Trophoblast cell (in vitro differentiated cells and primary cell): ENCODE results near the gene MYBBP1A.

ENCODE experiments used
- DNase-seq, 2 donors: peaks; one replicate each; pipeline ENCODE4 v3.0.0-alpha.2; 2016
- H2AFZ ChIP-seq: 2 replicates; pipeline ENCODE4 v1.6.1; 2013; ENCODE audit warnings: low read length, moderate library complexity, mild to moderate bottlenecking; ENCODE audit not compliant: insufficient read depth, poor library complexity
- H2AK5ac ChIP-seq: 2 replicates; pipeline ENCODE4 v1.6.1; 2013; ENCODE audit warnings: mild to moderate bottlenecking, low read length
- H2BK120ac ChIP-seq: 2 replicates; pipeline ENCODE4 v1.6.1; 2013; ENCODE audit warnings: low read length, mild to moderate bottlenecking, moderate library complexity; ENCODE audit not compliant: insufficient read depth, poor library complexity
- H2BK12ac ChIP-seq: 2 replicates; pipeline ENCODE4 v1.6.1; 2013; ENCODE audit warnings: mild to moderate bottlenecking, low read length, moderate library complexity
- H2BK5ac ChIP-seq: 2 replicates; pipeline ENCODE4 v1.6.1; 2013; ENCODE audit warnings: low read length, low read depth, moderate library complexity, mild to moderate bottlenecking; ENCODE audit not compliant: poor library complexity
- H3K14ac ChIP-seq: 2 replicates; pipeline ENCODE4 v1.6.1; 2013; ENCODE audit warnings: mild to moderate bottlenecking, low read length
- H3K18ac ChIP-seq: 2 replicates; pipeline ENCODE4 v1.6.1; 2013; ENCODE audit warnings: mild to moderate bottlenecking, low read length
- H3K23ac ChIP-seq: 2 replicates; pipeline ENCODE4 v1.6.1; 2013; ENCODE audit warnings: low read length
- H3K27ac ChIP-seq: 2 replicates; pipeline ENCODE4 v1.5.1; 2013; ENCODE audit warnings: low read depth, mild to moderate bottlenecking, inconsistent platforms, low read length, moderate library complexity
- H3K27me3 ChIP-seq: 2 replicates; pipeline ENCODE4 v1.6.1; 2013; ENCODE audit warnings: inconsistent platforms, mild to moderate bottlenecking, low read length, moderate library complexity; ENCODE audit not compliant: insufficient read depth
- H3K36me3 ChIP-seq, 2 experiments: 1 replicate in 1 of 2; 2 replicates in 1 of 2; pipeline ENCODE4 v1.6.1; 2013; ENCODE audit warnings: low read length in 2 of 2, mild to moderate bottlenecking in 2 of 2, moderate library complexity in 1 of 2; ENCODE audit not compliant: insufficient read depth in 2 of 2, control insufficient read depth in 1 of 2
- H3K4ac ChIP-seq: 2 replicates; pipeline ENCODE4 v1.6.1; 2013; ENCODE audit warnings: low read depth, mild to moderate bottlenecking, low read length, moderate library complexity
- H3K4me1 ChIP-seq, 2 experiments: 1 replicate in 1 of 2; 2 replicates in 1 of 2; pipeline ENCODE4 v1.6.1; 2013; ENCODE audit warnings: low read length in 2 of 2, mild to moderate bottlenecking in 2 of 2, moderate library complexity in 1 of 2; ENCODE audit not compliant: insufficient read depth in 2 of 2, control insufficient read depth in 1 of 2
- H3K4me2 ChIP-seq: 2 replicates; pipeline ENCODE4 v1.6.1; 2013; ENCODE audit warnings: inconsistent platforms, mild to moderate bottlenecking, low read length, moderate library complexity
- H3K4me3 ChIP-seq: 2 replicates; pipeline ENCODE4 v1.5.1; 2013; ENCODE audit warnings: mild to moderate bottlenecking, low read depth, low read length, inconsistent platforms
- H3K79me1 ChIP-seq: one replicate; pipeline ENCODE4 v1.6.1; 2013; ENCODE audit warnings: low read length
- H3K79me2 ChIP-seq: 2 replicates; pipeline ENCODE4 v1.6.1; 2013; ENCODE audit warnings: low read length, mild to moderate bottlenecking; ENCODE audit not compliant: control insufficient read depth, insufficient read depth, poor library complexity
- H3K9ac ChIP-seq: 2 replicates; pipeline ENCODE4 v1.6.1; 2013; ENCODE audit warnings: mild to moderate bottlenecking, low read length
- H3K9me3 ChIP-seq: 2 replicates; pipeline ENCODE4 v1.6.1; 2013; ENCODE audit warnings: low read depth, mild to moderate bottlenecking, control low read depth, inconsistent platforms, low read length; ENCODE audit not compliant: insufficient read depth
- H4K12ac ChIP-seq: 2 replicates; pipeline ENCODE4 v1.6.1; 2013; ENCODE audit warnings: low read depth, mild to moderate bottlenecking, low read length, moderate library complexity
- H4K8ac ChIP-seq: 2 replicates; pipeline ENCODE4 v1.6.1; 2013; ENCODE audit warnings: low read depth, mild to moderate bottlenecking, low read length, moderate library complexity
- H4K91ac ChIP-seq: one replicate; pipeline ENCODE4 v1.6.1; 2013; ENCODE audit warnings: low read depth, mild to moderate bottlenecking, low read length, moderate library complexity
- WGBS: extraction: QIAGEN DNeasy Blood & Tissue Kit; methylation state at CpG from one replicate; pipeline ENCODE4 v1.1.7; 2013; ENCODE audit warnings: missing lambda C conversion rate; ENCODE audit not compliant: insufficient read length, insufficient coverage; ENCODE audit errors: extremely low coverage; 5-methylcytosine and 5-hydroxymethylcytosine counted together

Gene MYBBP1A

DNA sequence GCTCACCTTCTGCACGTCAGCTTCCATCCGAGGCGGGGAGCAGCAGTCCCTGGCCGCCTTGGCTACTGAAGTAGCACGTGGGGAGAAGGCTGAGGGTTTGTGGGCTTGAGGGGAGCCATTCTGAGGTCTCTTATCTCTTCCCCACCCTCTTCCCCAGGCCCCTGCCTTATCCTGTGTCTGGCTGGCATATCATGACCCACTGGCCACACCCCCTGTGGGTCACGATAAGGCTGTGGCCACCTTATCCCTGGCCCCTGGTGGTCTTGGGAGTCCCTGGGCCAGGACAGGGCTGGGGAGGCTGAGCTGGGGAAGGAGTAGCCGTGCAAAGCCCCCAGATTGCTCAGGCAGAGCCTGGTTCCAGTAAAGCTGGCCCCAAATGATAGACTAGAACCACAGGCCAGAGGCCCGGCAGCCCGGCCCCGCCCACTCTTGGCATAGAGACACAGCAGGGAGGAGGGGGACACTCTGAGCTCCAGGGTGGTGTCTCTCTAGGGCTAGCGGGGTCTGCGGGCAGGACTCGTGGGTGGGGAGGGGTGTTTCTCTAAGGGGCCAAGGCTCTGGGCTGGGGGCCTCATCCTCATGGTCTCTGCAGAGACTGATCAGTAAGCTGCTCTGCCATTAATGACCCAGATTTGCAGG lies 48.9 kb downstream of the MYBBP1A start:
- no peak overlapping the region for H4K12ac ChIP-seq
- H2BK5ac ChIP-seq: peak overlapping the region; percentile 41
- peaks cover 73 to 86% of the 10 kb centered on the region in 2 experiments for H3K4me1 ChIP-seq
- H4K91ac ChIP-seq: peak overlapping the region; percentile 97
- peaks cover 34 to 55% of the 10 kb centered on the region in 2 experiments for H3K36me3 ChIP-seq
- no CpG with 5 or more reads among the region's 13 CpGs for WGBS
- H3K79me1 ChIP-seq: peaks cover 40% of the 10 kb centered on the region
- no peak for DNase-seq
- peak overlapping the region; percentile 89 for H3K27ac ChIP-seq
- peak overlapping the region; percentile 93 for H3K14ac ChIP-seq
- H3K4ac ChIP-seq: peak overlapping the region; percentile 93
- H3K9me3 ChIP-seq: no peaks in the 10 kb centered on the region
- H3K18ac ChIP-seq: peak overlapping the region; percentile 92
- peak overlapping the region; percentile 89 for H2BK120ac ChIP-seq
- H3K79me2 ChIP-seq: peaks cover 56% of the 10 kb centered on the region
- H4K8ac ChIP-seq: peak overlapping the region; percentile 75
- H3K4me2 ChIP-seq: no peak overlapping the region
- H3K27me3 ChIP-seq: no peaks in the 10 kb centered on the region
- H3K4me3 ChIP-seq: no peak overlapping the region
- peak overlapping the region; percentile 73 for H2BK12ac ChIP-seq
- H2AK5ac ChIP-seq: peak overlapping the region; percentile 66
- H3K23ac ChIP-seq: no peak overlapping the region
- no peak overlapping the region for H3K9ac ChIP-seq
- H2AFZ ChIP-seq: peak overlapping the region; percentile 21

DNA sequence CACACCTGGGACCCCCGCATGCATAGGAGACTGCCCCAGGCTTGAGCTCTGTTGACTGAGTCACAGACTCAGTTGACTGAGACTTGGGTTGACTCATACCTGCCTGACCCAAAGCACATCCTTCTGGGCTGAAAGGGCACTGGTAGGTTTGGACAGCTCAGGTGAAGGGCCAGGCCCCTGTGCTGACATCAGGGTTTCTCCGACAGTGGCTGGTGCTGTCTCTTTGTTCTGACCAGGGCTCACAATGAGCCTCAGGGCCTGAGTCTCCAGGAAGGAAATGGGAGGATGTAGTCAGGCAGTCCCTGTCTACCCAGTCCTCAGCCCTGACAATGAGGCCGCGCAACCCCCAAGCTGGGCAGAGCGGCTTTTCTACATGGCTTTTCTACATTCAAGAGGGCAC lies 50.0 kb downstream of the MYBBP1A start:
- peak overlapping the region; percentile 91 for H3K27ac ChIP-seq
- no peak overlapping the region for H4K12ac ChIP-seq
- no peak overlapping the region for H3K23ac ChIP-seq
- peak overlapping the region; percentile 3 for H3K4me2 ChIP-seq
- peak overlapping the region; percentile 66 for H2AK5ac ChIP-seq
- peaks cover 72 to 86% of the 10 kb centered on the region in 2 experiments for H3K4me1 ChIP-seq
- peak overlapping the region; percentile 93 for H3K14ac ChIP-seq
- peak; percentile 71 for DNase-seq
- peaks cover 49% of the 10 kb centered on the region for H3K79me1 ChIP-seq
- H3K36me3 ChIP-seq: peaks cover 29 to 46% of the 10 kb centered on the region in 2 experiments
- peak overlapping the region; percentile 21 for H2AFZ ChIP-seq
- peak overlapping the region; percentile 85 for H2BK5ac ChIP-seq
- no peaks in the 10 kb centered on the region for H3K9me3 ChIP-seq
- WGBS: no CpG with 5 or more reads among the region's 5 CpGs
- peak overlapping the region; percentile 63 for H2BK12ac ChIP-seq
- peak overlapping the region; percentile 97 for H4K91ac ChIP-seq
- no peak overlapping the region for H3K4me3 ChIP-seq
- peak overlapping the region; percentile 93 for H3K4ac ChIP-seq
- H3K79me2 ChIP-seq: peaks cover 67% of the 10 kb centered on the region
- H4K8ac ChIP-seq: peak overlapping the region; percentile 75
- H3K18ac ChIP-seq: peak overlapping the region; percentile 92
- no peak overlapping the region for H3K9ac ChIP-seq
- H2BK120ac ChIP-seq: peak overlapping the region; percentile 89
- H3K27me3 ChIP-seq: no peaks in the 10 kb centered on the region

DNA sequence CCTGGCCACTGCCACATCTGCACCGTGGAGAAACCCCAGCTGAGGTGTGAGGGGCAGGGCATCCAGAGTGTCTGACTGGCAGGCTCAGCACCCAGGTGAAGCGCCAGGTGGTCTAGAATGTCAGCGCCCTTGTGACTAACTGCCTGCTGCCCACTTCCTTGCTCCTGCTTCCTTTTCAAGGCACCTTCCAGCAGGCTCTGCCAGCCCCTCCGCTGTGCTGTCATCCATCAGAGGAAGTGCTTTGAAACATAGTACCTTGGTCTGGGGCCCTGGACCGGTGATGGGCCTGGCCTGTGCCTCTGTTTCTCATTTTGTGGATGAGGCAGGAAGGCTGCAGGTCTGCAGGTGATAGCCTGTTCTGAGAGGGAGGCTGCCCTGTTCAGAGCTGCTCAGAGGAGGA lies 51.0 kb downstream of the MYBBP1A start:
- no peak overlapping the region for H3K9ac ChIP-seq
- H4K91ac ChIP-seq: peak overlapping the region; percentile 65
- H2BK5ac ChIP-seq: peak overlapping the region; percentile 55
- H3K4me1 ChIP-seq: peaks cover 65 to 84% of the 10 kb centered on the region in 2 experiments
- H3K27ac ChIP-seq: peak overlapping the region; percentile 91
- DNase-seq: no peak
- H2BK120ac ChIP-seq: peak overlapping the region; percentile 56
- H2BK12ac ChIP-seq: peak overlapping the region; percentile 61
- H3K18ac ChIP-seq: peak overlapping the region; percentile 62
- H3K79me2 ChIP-seq: peaks cover 72% of the 10 kb centered on the region
- H3K4ac ChIP-seq: peak overlapping the region; percentile 5
- H3K23ac ChIP-seq: no peak overlapping the region
- peaks cover 57% of the 10 kb centered on the region for H3K79me1 ChIP-seq
- no peak overlapping the region for H4K12ac ChIP-seq
- H3K14ac ChIP-seq: peak overlapping the region; percentile 18
- H2AFZ ChIP-seq: no peak overlapping the region
- H3K4me3 ChIP-seq: no peak overlapping the region
- peak overlapping the region; percentile 3 for H2AK5ac ChIP-seq
- peak overlapping the region; percentile 52 for H4K8ac ChIP-seq
- no peaks in the 10 kb centered on the region for H3K27me3 ChIP-seq
- no CpG with 5 or more reads among the region's 5 CpGs for WGBS
- H3K36me3 ChIP-seq: peaks cover 21 to 37% of the 10 kb centered on the region in 2 experiments
- no peaks in the 10 kb centered on the region for H3K9me3 ChIP-seq
- H3K4me2 ChIP-seq: no peak overlapping the region

DNA sequence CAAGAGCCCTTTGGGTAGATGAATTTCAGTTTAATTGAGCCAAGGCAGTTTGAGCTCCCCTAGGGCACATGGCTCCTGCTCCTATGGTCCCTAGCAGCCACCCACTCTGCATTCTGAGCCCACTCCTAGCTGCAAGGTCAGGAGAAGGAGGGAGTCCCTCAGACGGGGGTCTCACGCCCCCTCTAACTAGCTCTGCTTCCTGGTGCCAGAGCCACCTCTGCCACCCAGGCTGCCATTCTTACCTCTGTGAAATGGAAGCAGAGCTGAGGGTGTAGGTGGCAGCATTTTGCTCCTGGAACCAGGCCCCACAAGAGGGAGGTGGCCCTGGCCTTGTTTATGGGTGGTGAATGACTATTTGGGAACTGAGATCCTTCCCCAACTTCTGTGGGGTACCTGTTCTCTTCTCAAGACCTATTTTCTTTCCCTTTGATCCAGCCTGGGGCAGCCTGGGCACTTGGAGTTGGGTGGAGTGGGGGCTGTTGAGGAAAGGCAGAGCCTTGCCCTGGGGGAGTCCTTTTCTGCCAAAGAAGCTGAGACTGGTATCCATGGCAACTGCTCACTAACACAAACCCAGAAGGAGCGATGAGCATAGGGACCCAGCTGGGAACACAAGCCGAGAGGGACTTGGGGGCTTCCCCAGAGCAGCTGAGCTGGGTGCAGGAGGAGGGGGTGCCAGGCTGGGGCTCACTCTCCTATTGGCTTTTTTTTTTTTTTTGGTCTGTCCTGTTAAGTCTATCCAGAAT lies 51.7 kb downstream of the MYBBP1A start:
- peak overlapping the region; percentile 25 for H2AK5ac ChIP-seq
- DNase-seq: no peak
- peak overlapping the region; percentile 1 for H2BK120ac ChIP-seq
- H3K79me1 ChIP-seq: peaks cover 60% of the 10 kb centered on the region
- peak overlapping the region; percentile 44 for H2BK12ac ChIP-seq
- H2AFZ ChIP-seq: no peak overlapping the region
- no peak overlapping the region for H3K9ac ChIP-seq
- H3K27me3 ChIP-seq: no peaks in the 10 kb centered on the region
- peak overlapping the region; percentile 49 for H2BK5ac ChIP-seq
- no CpG with 5 or more reads among the region's 4 CpGs for WGBS
- peak overlapping the region; percentile 65 for H4K91ac ChIP-seq
- H3K4me2 ChIP-seq: no peak overlapping the region
- H3K18ac ChIP-seq: peak overlapping the region; percentile 73
- peak overlapping the region; percentile 91 for H3K27ac ChIP-seq
- no peak overlapping the region for H4K12ac ChIP-seq
- H3K4me3 ChIP-seq: no peak overlapping the region
- H3K23ac ChIP-seq: no peak overlapping the region
- peak overlapping the region; percentile 58 for H3K14ac ChIP-seq
- peaks cover 21 to 33% of the 10 kb centered on the region in 2 experiments for H3K36me3 ChIP-seq
- peaks cover 62 to 78% of the 10 kb centered on the region in 2 experiments for H3K4me1 ChIP-seq
- H3K9me3 ChIP-seq: no peaks in the 10 kb centered on the region
- peak overlapping the region; percentile 27 for H4K8ac ChIP-seq
- peaks cover 71% of the 10 kb centered on the region for H3K79me2 ChIP-seq
- H3K4ac ChIP-seq: peak overlapping the region; percentile 66
